Measurements from ENCODE around the gene TSPAN3.

DNA sequence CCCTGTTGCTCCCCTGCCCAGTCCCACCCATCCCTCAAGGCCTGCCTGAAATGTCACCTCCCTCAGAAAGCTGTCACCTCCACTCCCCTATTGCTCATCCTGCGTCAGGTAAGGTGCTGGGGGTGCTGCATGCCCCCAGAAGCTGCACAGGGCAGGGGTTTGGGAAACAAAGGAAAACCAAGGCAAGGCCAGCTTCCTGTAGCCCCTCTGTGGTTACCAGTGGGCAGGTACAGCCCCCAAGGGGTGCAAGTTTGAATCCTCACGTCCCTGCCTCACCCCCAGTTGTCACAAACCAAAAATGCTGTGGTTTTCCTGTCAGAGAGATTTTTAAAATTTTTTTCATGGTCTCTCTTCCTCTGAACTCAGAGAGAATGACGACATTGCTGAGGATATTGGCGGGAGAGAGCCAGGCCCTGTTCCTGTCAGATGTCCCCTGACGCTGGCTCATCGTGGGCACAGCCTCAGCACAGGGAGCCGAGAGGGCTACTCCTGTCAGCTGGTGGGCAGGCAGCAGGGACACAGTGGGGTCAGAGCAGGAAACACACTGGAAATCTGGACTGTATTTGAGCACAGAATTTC lies 49.0 kb downstream of the TSPAN3 start:
- TF ChIP-seq, protein P1, sequence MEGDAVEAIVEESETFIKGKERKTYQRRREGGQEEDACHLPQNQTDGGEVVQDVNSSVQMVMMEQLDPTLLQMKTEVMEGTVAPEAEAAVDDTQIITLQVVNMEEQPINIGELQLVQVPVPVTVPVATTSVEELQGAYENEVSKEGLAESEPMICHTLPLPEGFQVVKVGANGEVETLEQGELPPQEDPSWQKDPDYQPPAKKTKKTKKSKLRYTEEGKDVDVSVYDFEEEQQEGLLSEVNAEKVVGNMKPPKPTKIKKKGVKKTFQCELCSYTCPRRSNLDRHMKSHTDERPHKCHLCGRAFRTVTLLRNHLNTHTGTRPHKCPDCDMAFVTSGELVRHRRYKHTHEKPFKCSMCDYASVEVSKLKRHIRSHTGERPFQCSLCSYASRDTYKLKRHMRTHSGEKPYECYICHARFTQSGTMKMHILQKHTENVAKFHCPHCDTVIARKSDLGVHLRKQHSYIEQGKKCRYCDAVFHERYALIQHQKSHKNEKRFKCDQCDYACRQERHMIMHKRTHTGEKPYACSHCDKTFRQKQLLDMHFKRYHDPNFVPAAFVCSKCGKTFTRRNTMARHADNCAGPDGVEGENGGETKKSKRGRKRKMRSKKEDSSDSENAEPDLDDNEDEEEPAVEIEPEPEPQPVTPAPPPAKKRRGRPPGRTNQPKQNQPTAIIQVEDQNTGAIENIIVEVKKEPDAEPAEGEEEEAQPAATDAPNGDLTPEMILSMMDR (IDR thresholded peaks at IDR 0.05), result no peak
- TF ChIP-seq POLR2A (IDR thresholded peaks at IDR 0.05), result no peak
